ENCODE measurements around the gene TEAD1.

DNA sequence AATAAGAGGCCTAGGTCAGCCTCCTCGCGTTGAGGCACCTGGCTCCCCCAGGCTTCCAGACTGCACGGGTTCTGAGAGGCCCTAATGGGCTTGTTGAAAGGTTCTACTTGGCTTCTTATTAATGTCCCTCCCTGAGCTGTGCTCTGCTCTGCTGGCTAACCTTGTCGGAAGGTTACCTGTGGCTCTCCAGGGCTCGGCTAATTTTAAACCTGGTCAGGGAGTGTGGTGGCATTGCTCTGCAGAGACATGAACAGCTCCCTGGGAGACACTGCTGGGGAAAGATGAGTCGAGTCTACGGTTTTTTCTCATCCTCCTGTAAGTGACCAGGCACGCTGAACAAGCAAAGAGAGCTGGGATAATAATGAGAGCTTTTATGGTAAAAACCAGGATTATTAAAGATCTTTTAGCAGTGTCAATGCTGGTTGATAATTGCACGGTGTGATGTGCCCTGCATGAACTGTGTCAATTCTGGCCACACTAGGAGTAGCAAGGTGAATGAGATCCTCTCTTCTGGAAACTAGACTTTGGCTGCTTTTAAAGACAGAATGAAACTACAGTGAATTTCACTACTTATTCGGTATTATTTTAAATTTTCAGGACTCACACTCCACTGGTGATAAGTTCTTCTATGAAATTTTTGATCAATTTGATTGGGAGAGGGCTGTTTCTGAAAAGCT lies 70.7 kb downstream of the TEAD1 start:
- TF ChIP-seq, protein P1, sequence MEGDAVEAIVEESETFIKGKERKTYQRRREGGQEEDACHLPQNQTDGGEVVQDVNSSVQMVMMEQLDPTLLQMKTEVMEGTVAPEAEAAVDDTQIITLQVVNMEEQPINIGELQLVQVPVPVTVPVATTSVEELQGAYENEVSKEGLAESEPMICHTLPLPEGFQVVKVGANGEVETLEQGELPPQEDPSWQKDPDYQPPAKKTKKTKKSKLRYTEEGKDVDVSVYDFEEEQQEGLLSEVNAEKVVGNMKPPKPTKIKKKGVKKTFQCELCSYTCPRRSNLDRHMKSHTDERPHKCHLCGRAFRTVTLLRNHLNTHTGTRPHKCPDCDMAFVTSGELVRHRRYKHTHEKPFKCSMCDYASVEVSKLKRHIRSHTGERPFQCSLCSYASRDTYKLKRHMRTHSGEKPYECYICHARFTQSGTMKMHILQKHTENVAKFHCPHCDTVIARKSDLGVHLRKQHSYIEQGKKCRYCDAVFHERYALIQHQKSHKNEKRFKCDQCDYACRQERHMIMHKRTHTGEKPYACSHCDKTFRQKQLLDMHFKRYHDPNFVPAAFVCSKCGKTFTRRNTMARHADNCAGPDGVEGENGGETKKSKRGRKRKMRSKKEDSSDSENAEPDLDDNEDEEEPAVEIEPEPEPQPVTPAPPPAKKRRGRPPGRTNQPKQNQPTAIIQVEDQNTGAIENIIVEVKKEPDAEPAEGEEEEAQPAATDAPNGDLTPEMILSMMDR (IDR thresholded peaks at IDR 0.05), result no peak
- no peak for TF ChIP-seq POLR2A (IDR thresholded peaks at IDR 0.05)
